Esophagus muscularis mucosa (tissue), 3 donors: ENCODE data around the gene TRIM28.

ENCODE experiments used
- POLR2A ChIP-seq: fragments of 450-650 bp; IDR thresholded peaks from one replicate; pipeline ENCODE4 v1.6.1; 2017; ENCODE audit warnings: antibody characterized with exemption, moderate library complexity, mild to moderate bottlenecking, low read depth
- POLR2AphosphoS5 ChIP-seq, 2 donors: sonication (generic); formaldehyde crosslinking; IDR thresholded peaks; one replicate each; pipeline ENCODE4 v1.6.1; 2017; ENCODE audit warnings: antibody characterized with exemption in 2 of 2
- TF ChIP-seq, protein P1 (sequence below), 3 experiments: fragments of 200-600 bp in 2 of 3; fragments of 450-650 bp in 1 of 3; sonication (generic) in 2 of 3; IDR thresholded peaks; one replicate each; pipeline ENCODE4 v1.5.1; 2017 to 2019; ENCODE audit warnings: antibody characterized with exemption in 3 of 3, mild to moderate bottlenecking in 2 of 3, moderate library complexity in 1 of 3

DNA sequence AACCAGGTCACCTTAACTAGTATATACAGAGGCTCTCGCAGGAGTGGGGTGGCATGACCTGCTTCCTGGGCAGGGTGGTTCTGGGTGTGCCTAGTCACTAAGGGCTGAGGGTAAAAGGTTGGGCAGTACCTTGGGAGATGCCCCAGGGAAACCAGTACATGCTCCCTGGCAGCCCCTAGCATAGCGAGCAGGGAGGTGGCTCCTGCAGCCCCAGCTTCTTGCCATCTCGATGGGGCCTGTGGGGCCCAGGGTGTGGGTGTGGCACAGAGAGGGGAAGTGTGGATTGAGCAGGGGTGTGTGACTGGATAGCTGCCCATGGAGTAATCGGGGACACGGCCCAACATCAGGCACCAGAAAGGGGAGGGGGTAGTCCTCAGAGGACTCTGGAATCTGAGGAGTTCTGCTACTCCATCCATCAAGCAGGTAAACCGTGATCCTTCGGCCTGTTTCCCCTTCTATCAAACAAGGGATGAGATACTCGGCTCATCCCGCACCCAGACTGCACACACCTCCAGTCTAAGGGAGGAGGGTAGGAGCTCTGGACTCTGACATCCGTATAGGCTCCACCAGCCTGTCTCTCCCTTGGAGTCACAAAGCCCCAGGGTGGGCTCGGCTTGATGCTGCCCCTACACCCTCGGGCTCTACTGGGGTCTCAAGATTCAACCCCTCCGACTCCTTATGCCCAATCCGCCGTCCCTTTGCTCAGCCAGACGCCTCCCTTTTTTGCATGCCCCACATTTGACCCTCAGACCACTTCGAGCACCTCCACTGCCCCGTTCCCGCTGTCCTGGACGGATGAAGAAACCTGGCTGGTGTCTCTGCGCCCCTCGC lies 25.4 kb upstream of the TRIM28 start:
- TF ChIP-seq, protein P1, sequence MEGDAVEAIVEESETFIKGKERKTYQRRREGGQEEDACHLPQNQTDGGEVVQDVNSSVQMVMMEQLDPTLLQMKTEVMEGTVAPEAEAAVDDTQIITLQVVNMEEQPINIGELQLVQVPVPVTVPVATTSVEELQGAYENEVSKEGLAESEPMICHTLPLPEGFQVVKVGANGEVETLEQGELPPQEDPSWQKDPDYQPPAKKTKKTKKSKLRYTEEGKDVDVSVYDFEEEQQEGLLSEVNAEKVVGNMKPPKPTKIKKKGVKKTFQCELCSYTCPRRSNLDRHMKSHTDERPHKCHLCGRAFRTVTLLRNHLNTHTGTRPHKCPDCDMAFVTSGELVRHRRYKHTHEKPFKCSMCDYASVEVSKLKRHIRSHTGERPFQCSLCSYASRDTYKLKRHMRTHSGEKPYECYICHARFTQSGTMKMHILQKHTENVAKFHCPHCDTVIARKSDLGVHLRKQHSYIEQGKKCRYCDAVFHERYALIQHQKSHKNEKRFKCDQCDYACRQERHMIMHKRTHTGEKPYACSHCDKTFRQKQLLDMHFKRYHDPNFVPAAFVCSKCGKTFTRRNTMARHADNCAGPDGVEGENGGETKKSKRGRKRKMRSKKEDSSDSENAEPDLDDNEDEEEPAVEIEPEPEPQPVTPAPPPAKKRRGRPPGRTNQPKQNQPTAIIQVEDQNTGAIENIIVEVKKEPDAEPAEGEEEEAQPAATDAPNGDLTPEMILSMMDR (IDR thresholded peaks at IDR 0.05) = peak; percentile 49 to 80 (median 70)
- TF ChIP-seq POLR2AphosphoS5 (IDR thresholded peaks at IDR 0.05) (no peak), POLR2A (no peak)
